ENCODE results near the gene ZNF438.

- TF ChIP-seq CTCF (conservative IDR thresholded peaks at IDR 0.05; ENCODE audit: low read depth, low read length) (no peak), POLR2A (IDR thresholded peaks at IDR 0.05; ENCODE audit: low read depth, low read length) (no peak), RFX5 (IDR thresholded peaks at IDR 0.05; ENCODE audit: low read depth, low read length) (no peak), RAD21 (IDR thresholded peaks at IDR 0.05; ENCODE audit: low read length) (no peak), MXI1 (IDR thresholded peaks at IDR 0.05; ENCODE audit: borderline replicate concordance, low read depth, low read length) (no peak), USF2 (IDR thresholded peaks at IDR 0.05; ENCODE audit: low read depth, low read length) (no peak), RCOR1 (IDR thresholded peaks at IDR 0.05; ENCODE audit: insufficient replicate concordance, low read length) (no peak)
These were observed 24.0 kb upstream of the ZNF438 start for GRCh38 chr10:31055573-31056251.
